ENCODE measurements around the gene CD4.

CD4 gene

GRCh38 chr12:6790496-6791150, 1.3 kb downstream of the CD4 start:
- no peak for TF ChIP-seq CTCF (conservative IDR thresholded peaks at IDR 0.05)
- H3K27ac ChIP-seq = no peak overlapping the region

- TF ChIP-seq CTCF (conservative IDR thresholded peaks at IDR 0.05) = no peak
- no peak overlapping the region for H3K27ac ChIP-seq
Measured at GRCh38 chr12:6791931-6792520, 2.7 kb downstream of the CD4 start.

- no peak overlapping the region for H3K27ac ChIP-seq
- no peak for TF ChIP-seq CTCF (conservative IDR thresholded peaks at IDR 0.05)
Measured at GRCh38 chr12:6792522-6793201, 3.3 kb downstream of the CD4 start.

GRCh38 chr12:6795088-6795487, 5.8 kb downstream of the CD4 start:
- no peak for TF ChIP-seq CTCF (conservative IDR thresholded peaks at IDR 0.05)
- no peak overlapping the region for H3K27ac ChIP-seq

GRCh38 chr12:6796576-6796975, 7.2 kb downstream of the CD4 start:
- no peak overlapping the region for H3K27ac ChIP-seq
- no peak for TF ChIP-seq CTCF (conservative IDR thresholded peaks at IDR 0.05)

GRCh38 chr12:6799147-6799546, 9.8 kb downstream of the CD4 start:
- no peak for TF ChIP-seq CTCF (conservative IDR thresholded peaks at IDR 0.05)
- no peak overlapping the region for H3K27ac ChIP-seq

GRCh38 chr12:6807170-6807569, 17.8 kb downstream of the CD4 start:
- TF ChIP-seq CTCF (conservative IDR thresholded peaks at IDR 0.05) = no peak
- H3K27ac ChIP-seq = no peak overlapping the region

Data from VCaP (cell line).